ENCODE data around the gene SLC25A42.

Gene SLC25A42

GRCh38 chr19:19051478-19052213 lies 12.1 kb upstream of the SLC25A42 start:
- no peak for DNase-seq

DNA sequence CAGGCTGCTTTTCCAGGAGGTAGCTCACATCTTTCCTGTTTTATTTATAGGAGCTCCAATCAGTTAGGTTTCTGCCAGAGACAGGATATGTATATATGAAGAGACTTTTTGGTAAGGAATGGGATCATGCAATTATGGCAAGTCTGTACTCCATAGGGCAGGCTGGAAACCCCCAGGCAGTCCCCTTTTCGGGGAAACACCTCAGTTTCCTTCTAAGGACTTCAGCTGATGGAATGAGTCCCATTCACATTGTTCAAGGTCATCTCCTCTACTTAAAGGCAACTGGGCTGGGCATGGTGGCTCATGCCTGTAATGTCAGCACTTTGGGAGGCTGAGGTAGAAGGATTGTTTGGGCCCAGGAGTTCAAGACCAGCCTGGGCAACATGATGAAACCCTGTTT lies 10.9 kb upstream of the SLC25A42 start:
- no peak for DNase-seq

- DNase-seq, result peak; percentile 69
Measured at GRCh38 chr19:19053508-19054314, 10.1 kb upstream of the SLC25A42 start.

DNA sequence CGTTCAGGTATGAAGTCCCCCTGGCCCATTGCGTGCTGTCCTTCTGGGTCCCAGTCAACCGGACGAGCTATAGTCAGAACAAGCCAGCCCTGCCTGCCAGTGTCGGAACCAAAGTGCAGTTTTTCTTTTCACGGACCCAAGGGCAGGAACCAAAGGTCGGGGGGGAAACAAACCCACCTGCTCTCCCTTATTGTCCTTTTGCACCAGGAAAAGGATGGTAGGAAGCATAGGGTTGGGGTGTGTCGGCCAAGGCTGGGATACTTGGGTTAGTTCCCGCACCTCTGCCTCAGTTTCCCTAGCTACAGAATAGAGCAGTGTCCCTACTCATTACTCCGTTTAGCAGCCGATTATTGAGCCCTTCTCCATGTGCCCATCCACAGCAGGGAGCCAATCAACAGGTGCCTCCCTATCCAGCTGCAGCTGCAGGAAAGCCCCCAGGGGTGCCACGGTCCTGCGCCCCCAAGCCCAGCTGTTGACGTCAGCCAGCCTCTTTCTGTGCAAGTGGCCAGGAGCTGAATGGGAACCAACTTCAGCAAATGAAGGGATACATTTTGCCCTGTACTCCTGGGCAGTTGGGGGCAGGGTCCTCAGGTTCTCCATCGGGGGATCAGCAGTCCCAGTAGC lies 9.4 kb upstream of the SLC25A42 start:
- DNase-seq, result no peak

- no peak for DNase-seq
Measured at GRCh38 chr19:19054939-19055440, 8.8 kb upstream of the SLC25A42 start.

- DNase-seq, result no peak
Measured at GRCh38 chr19:19055701-19056100, 8.1 kb upstream of the SLC25A42 start.

DNA sequence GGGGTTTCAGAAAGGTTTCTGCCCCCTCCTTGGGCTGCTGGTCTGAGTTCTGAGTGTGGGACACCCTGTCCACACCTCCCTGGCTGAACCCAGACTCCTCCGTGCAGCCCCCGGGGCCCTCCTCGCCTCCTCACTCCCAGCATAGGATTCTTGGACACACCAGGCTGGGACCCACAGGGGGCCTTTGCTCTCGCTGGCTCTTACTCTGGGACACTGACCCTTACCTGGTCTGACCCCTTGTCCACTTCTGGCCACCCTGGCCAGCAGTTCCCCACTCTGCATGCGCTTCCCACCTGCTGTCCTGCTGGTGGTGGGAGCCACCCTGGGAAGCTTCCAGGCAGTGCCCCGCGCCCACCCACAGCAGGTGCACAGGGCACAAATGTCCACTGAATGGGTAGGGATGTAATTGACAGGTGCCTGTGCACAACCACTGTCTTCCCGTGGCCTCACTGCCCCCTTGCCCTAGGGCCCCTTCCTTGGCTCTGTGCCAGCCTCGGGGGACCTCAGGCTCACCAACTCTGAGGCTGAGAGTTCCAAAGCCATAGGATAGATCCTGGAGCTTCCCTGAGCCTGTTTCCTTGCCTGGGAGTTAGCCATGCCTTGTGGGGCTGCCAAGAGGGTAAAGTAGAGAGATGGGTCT lies 7.0 kb upstream of the SLC25A42 start:
- DNase-seq, result no peak

GRCh38 chr19:19057317-19057716 lies 6.5 kb upstream of the SLC25A42 start:
- no peak for DNase-seq

- DNase-seq, result no peak
Measured at GRCh38 chr19:19057720-19058119, 6.1 kb upstream of the SLC25A42 start.

DNA sequence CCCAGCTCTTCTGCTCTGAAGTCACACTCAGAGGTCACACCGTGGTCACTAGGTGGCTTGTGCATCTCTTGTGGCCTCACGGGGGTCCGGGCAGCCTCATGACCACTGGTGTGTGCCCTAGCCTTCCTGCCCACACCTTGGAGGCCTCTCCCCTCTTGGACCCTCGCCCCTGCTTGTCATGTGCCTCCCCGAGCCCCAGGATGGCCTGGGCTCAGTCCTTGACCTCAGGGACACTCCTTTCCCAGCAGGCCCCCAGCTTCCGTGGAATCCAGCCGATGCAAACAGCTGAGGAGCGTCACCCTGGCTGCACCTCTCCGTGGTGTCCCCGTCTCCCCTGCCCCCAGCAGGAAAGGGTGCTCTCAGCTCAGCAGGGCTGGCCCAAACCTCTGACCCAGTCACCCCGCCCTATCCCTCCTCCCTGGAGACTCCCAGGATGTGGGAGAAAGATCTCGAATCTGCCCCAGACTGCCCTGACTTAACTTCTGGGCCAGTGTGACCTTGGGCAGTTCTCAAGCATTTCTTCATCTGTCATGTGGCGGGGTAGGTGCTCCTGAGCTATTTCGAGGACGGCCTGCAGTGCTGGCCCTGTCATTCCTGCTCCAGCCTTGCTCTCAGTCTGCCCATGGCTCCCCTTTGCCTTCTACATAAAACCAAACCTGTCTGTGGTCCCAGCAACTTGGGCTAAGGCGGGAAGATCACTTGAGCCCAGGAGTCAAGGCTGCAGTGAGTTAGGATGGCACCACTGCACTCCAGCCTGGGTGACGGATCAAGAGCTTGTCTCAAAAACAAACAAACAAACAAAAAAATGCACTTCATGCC lies 4.6 kb upstream of the SLC25A42 start:
- DNase-seq, result peak; percentile 32

DNA sequence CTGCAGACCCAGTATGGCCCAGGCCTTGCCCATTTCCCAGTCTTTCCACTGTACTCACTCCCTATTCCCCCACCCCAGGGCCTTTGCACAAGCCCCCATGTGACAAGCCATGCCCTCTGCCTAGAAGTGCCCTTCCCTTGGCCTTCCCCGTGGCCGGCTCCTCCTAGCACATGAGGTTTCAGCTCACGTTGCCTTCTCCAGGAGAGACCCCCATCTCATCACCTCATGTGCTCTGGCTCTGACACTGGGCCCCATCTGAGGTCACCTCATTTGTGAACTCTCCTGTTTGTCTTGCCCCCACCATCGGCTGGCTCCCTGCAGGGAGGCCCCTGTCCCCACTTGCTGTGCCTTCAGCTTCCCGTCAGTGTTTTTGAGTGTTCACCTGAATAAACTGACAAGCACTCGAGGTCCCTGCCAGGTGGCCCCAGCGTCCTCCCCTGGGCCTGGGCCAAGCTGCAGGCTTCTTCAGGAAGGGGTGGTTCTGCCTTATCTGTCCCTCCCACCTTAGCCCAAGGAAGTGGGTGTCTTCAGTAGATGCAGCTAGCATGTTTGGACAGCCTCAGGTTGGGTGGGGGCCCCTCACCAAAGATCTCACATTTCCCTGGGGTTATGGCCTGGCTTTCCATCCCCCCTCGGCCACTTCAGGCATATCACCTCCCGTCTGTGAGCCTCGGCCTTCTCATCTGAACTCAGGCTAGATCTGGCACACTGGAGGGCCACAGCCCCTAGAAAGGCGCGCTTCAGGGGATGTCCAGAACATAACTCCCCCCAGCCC lies 3.8 kb upstream of the SLC25A42 start:
- DNase-seq, result peak; percentile 97

DNA sequence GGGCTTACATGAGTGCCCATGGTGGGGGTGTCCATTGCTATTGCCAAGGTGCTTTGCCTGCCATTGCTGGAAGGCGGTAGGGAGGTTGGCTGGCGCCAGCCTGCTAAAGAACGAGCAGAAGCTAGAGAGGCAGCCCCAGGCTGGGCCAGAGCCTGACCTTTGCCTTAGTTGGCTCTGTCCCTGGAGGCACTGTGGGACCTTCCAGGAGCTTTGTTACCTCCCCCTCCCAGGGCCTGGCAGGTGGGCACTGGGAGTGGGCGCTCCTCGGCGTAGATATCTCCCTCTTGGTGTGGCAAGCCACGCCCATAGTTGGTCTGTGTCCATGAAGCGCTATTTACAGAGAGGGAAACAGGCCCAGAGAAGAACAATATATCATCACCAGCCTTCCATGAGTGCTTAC lies 2.3 kb upstream of the SLC25A42 start:
- DNase-seq, result peak; percentile 82

GRCh38 chr19:19062454-19063182 lies 1.2 kb upstream of the SLC25A42 start:
- peak; percentile 58 for DNase-seq

DNA sequence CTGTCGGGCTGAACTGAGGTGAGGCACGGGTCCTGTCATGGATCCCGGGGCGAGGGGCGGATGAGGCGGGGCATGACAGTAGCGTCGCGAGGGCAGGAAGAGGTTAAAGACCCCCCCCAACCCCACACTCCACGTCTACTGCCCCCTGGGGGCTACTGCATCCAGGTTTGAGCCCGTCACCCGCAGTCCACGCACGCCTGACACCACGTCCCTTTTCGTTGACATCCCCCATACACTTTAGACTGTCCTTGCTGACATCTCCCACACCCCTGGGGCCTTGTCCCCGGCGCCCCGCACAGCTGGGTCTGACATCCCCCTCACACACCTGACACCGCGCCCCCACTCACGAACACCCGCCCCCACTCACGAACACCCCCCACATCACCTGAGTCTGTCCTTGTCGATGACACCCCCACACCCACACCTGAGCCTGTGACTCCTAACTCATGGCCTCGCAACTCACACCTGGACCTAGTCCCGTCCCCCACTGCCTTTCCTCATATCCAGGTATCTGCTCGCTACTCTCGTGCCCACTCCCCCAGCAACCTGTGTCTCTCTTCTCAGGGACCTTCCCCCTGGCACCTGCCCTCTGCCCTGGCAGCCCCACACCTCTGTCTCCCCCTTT lies 416 bp downstream of the SLC25A42 start:
- no peak for DNase-seq

DNA sequence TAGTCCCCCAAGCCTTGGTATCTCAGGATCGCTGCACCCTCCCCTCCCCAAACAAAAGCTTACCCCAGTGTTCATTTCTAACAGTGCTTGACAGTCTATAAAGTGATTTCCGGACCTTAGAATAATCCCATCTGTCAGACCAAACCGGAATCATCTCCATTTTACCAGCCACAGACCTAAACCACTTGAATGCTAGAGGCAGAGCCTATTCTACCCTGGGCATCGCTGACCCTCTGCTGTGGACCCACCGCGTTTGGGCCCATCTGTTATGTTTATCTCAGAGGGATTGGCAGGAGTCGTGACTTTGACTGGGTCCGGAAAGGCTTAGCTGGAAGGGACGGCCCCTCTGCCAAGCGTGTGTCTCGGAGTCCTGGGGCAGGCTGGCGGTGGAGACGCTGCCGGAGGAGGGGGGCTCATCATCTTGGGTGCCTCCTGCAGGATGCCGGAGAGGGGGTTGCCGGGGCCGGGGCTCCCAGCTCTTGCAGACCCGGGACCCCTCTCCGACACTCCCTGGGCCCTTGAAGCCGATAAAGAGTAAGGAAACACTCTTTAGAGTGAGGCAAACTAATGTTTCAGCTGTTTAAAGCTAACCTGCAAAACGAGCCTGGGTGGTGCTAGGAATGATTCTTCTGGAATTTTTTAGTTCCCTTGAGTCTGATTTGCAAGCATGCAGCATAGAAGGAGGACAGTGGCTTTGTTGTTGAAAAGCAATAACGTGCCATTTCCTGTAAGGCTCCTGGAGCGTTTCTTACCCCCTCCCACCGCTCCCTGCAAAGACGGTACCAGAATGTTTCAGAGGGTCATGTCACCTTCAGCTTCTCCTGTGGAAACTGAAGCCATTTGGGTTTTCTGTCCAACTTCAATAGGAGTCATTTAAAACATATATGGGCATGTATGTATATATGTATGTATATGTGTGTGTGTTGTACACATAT lies 1.3 kb downstream of the SLC25A42 start:
- peak; percentile 14 for DNase-seq

GRCh38 chr19:19067276-19068072 lies 3.7 kb downstream of the SLC25A42 start:
- no peak for DNase-seq

DNA sequence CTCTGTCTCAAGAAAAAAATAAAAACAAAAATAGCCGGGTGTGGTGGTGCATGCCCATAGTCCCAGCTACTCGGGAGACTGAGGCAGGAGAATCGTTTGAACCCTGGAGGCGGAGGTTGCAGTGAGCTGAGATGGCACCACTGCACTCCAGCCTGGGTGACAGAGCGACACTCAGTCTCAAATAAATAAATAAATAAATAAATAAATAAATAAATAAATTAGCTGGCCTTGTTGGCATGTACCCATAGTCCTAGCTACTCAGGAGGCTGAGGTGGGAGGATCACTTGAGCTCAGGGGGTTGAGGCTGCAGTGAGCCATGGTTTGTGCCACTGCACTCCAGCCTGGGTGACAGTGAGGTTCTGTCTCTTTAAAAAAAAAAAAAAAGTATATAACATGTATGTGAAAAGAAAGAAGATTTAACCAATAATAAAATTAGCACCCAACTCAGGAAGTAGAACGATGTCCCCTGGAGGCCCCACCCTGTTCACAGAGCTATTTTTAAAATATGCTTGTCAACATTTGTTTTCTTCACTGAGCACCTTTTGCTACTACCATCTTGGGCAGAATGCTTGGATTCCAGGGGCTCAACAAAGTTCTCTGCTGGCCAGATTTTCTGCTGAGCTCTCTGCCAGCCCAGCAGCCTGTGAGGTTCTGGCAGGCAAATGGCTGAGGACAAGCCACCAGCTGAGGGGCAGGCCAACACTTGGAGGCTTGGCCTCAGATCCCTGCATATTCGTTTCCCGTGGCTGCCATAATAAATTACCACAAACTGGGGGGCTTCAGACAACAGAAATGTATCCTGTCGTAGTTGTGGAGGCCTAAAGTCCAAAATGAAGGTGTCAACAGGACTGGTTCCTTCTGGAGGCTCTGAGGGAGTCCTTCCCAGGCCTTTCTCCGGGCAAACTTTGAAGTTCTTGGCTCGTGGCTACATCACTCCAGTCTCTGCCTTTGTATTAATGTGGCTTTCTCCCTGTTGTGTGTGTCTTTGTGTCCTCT lies 5.2 kb downstream of the SLC25A42 start:
- DNase-seq, result no peak

All from hematopoietic multipotent progenitor cell treated with erythropoietin and hydrocortisone succinate and interleukin-3 and kit ligand, for 8 days (in vitro differentiated cells).